Liver (tissue), 9 donors: ENCODE measurements around the gene MIXL1. TPM values are rescaled to one million over a fixed set of nuclear protein-coding genes. Genes with fewer than 3 reads are reported as not detected.
"Not testable (repeated sequence)": the region's sequence is repeated elsewhere in the genome, so short reads cannot be mapped to it uniquely, and the experiment has no call there.

Experiments
- DNase-seq: peaks from one replicate; pipeline ENCODE4 v3.0.0-alpha.2; 2017; ENCODE audit warnings: low spot score
- H3K27ac ChIP-seq, 2 donors: one replicate each; pipeline ENCODE4 v1.7.0; 2013; ENCODE audit warnings: inconsistent platforms in 2 of 2, low read length in 2 of 2, control low read depth in 1 of 2, low read depth in 1 of 2, mild to moderate bottlenecking in 1 of 2
- H3K27me3 ChIP-seq, 4 donors: one replicate each; pipeline versions ENCODE4 v1.6.1 to v1.7.0; 2013; ENCODE audit warnings: low read length in 3 of 4, inconsistent platforms in 1 of 4, mild to moderate bottlenecking in 1 of 4, moderate library complexity in 1 of 4; ENCODE audit not compliant: control insufficient read depth in 4 of 4, insufficient read depth in 4 of 4
- H3K36me3 ChIP-seq, 4 donors: one replicate each; pipeline versions ENCODE4 v1.6.1 to v1.7.0; 2013; ENCODE audit warnings: low read length in 3 of 4, mild to moderate bottlenecking in 3 of 4, low read depth in 1 of 4, moderate library complexity in 1 of 4; ENCODE audit not compliant: control insufficient read depth in 4 of 4, insufficient read depth in 3 of 4
- H3K4me1 ChIP-seq, 4 donors: one replicate each; pipeline versions ENCODE4 v1.6.1 to v1.7.0; 2013; ENCODE audit warnings: low read length in 3 of 4, mild to moderate bottlenecking in 3 of 4, moderate library complexity in 1 of 4; ENCODE audit not compliant: control insufficient read depth in 4 of 4, insufficient read depth in 4 of 4
- H3K4me3 ChIP-seq, 3 donors: one replicate each; pipeline versions ENCODE4 v1.6.1 to v1.7.0; 2013; ENCODE audit warnings: low read length in 3 of 3, control low read depth in 1 of 3, low read depth in 1 of 3, mild to moderate bottlenecking in 1 of 3
- H3K9ac ChIP-seq, 2 donors: one replicate each; pipeline ENCODE4 v1.7.0; 2013; ENCODE audit warnings: low read length in 2 of 2, mild to moderate bottlenecking in 2 of 2, moderate library complexity in 2 of 2, control low read depth in 1 of 2, low read depth in 1 of 2
- H3K9me3 ChIP-seq, 4 donors: one replicate each; pipeline versions ENCODE4 v1.6.1 to v1.7.0; 2013; ENCODE audit warnings: low read length in 3 of 4; ENCODE audit not compliant: control insufficient read depth in 4 of 4
- CTCF ChIP-seq: fragments of 150-350 bp; IDR thresholded peaks from 2 replicates; pipeline ENCODE4 v1.5.1; 2017; ENCODE audit warnings: improper control_type of control experiment, low read depth, low read length; ENCODE audit not compliant: missing input control
- EGR1 ChIP-seq, 2 donors: IDR thresholded peaks; 2 replicates each; pipeline ENCODE4 v1.6.1; 2016 to 2018; ENCODE audit warnings: antibody characterized with exemption in 2 of 2, low read depth in 2 of 2
- FOXA2 ChIP-seq: IDR thresholded peaks from 2 replicates; pipeline ENCODE4 v1.6.1; 2016; ENCODE audit warnings: antibody characterized with exemption
- HNF4A ChIP-seq, 2 donors: conservative IDR thresholded peaks; 2 replicates each; pipeline ENCODE4 v1.6.1; 2016; ENCODE audit warnings: antibody characterized with exemption in 2 of 2, mild to moderate bottlenecking in 2 of 2
- HNF4G ChIP-seq: IDR thresholded peaks from 2 replicates; pipeline ENCODE4 v1.6.1; 2016; ENCODE audit warnings: antibody characterized with exemption
- ZBTB33 ChIP-seq: IDR thresholded peaks from 2 replicates; pipeline ENCODE4 v1.6.1; 2016; ENCODE audit warnings: antibody characterized with exemption
- WGBS: extraction: QIAGEN DNeasy Blood & Tissue Kit; methylation state at CpG from one replicate; pipeline ENCODE4 v1.1.7; 2013; 5-methylcytosine and 5-hydroxymethylcytosine counted together
- polyA plus RNA-seq, 2 donors: library from polyadenylated mRNA; stranded (reverse) in 1 of 2; unstranded in 1 of 2; fragments of 200-250 nt in 1 of 2; fragments of >200 nt in 1 of 2; fragmentation: Nextera tagmentation in 1 of 2; extraction: Ambion mirVana in 1 of 2; gene quantifications; one replicate each; pipeline versions ENCODE4 v1.2.1 to v1.2.3, GENCODE V29; 2013 to 2015
- total RNA-seq, 2 donors: library from RNA; depleted of rRNA; stranded (reverse); fragments of >200 nt; gene quantifications; one replicate each; pipeline ENCODE4 v1.2.3, GENCODE V29; 2014
- donor health status: healthy.
- donor health status: healthy.
- donor health status: healthy.
- donor health status: healthy.
- donor health status: healthy.

MIXL1 gene
- total and polyA plus RNA-seq, 4 donors, result 0.05 TPM; not detected in 3

- TF ChIP-seq CTCF, result no peak
Measured at GRCh38 chr1:226261818-226262217, 38.4 kb downstream of the MIXL1 start (continued).

- WGBS, result 63% methylated on average over 3 of the region's 3 CpGs
- H3K9ac ChIP-seq, result no peak overlapping the region
- peak; percentile 23 to 56 for TF ChIP-seq HNF4A (conservative IDR thresholded peaks at IDR 0.05)
- TF ChIP-seq HNF4G, result no peak
- DNase-seq, result no peak
- peaks cover 0 to 3% (median 0%) of the 10 kb centered on the region in 4 donors for H3K4me1 ChIP-seq
- no peaks in the 10 kb centered on the region for H3K27me3 ChIP-seq
- H3K36me3 ChIP-seq, result no peaks in the 10 kb centered on the region
- no peaks in the 10 kb centered on the region for H3K9me3 ChIP-seq
- H3K4me3 ChIP-seq, result no peak overlapping the region
- no peak overlapping the region for H3K27ac ChIP-seq
Measured at GRCh38 chr1:226268421-226269124, 45.1 kb downstream of the MIXL1 start.

GRCh38 chr1:226272233-226272902 is 48.9 kb downstream of the MIXL1 start:
- H3K4me3 ChIP-seq, H3K9me3 ChIP-seq, H3K9ac ChIP-seq, H3K27me3 ChIP-seq, DNase-seq, H3K4me1 ChIP-seq, H3K27ac ChIP-seq, H3K36me3 ChIP-seq: not testable (repeated sequence)
- WGBS, result 87% methylated on average over 8 of the region's 8 CpGs

GRCh38 chr1:226274138-226274537 is 50.7 kb downstream of the MIXL1 start:
- Histone ChIP-seq H3K27me3 (no peaks in the 10 kb centered on the region), H3K4me1 (no peaks in the 10 kb centered on the region), H3K27ac (no peak overlapping the region), H3K9me3 (no peaks in the 10 kb centered on the region), H3K36me3 (no peaks in the 10 kb centered on the region), H3K4me3 (no peak overlapping the region), H3K9ac (no peak overlapping the region)
- TF ChIP-seq FOXA2, result no peak
- no peak for TF ChIP-seq EGR1 (IDR thresholded peaks at IDR 0.05; ENCODE audit: low read depth in 2 of 2)
- TF ChIP-seq ZBTB33, result no peak
- no peak for DNase-seq
- 82% methylated on average over 1 of the region's 1 CpG for WGBS
